H54 (cell line): Measurements from ENCODE around the gene ANKRD62.

Experiments used
- DNase-seq: peaks from one replicate; pipeline ENCODE4 v3.0.0; 2011; ENCODE audit warnings: low spot score, mixed read lengths; ENCODE audit not compliant: insufficient read length
- FAIRE-seq: peaks from 3 replicates; lab custom pipeline; 2011; peaks lifted over from hg19 to GRCh38; lab: Jason Lieb, UNC
- POLR2A ChIP-seq: IDR thresholded peaks from 2 replicates; pipeline ENCODE4 v1.6.1; 2011; ENCODE audit warnings: low read depth, mild to moderate bottlenecking, low read length

Gene ANKRD62

DNA sequence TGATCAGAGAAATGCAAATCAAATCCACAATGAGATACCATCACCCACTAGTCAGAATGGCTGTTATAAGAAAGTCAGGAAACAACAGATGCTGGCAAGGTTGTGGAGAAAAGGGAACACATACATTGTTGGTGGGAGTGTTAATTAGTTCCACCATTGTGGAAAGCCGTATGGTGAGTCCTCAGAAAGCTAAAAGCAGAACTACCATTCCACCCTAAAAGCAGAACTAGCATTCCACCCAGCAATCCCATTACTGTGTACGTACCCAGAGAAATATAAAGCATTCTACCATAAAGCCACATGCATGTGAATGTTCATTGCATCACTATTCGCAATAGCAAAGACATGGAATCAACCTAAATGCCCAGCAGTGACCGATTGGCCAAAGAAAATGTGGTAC lies 60.7 kb downstream of the ANKRD62 start:
- TF ChIP-seq POLR2A, result no peak
- FAIRE-seq, result no peak
- DNase-seq, result no peak

DNA sequence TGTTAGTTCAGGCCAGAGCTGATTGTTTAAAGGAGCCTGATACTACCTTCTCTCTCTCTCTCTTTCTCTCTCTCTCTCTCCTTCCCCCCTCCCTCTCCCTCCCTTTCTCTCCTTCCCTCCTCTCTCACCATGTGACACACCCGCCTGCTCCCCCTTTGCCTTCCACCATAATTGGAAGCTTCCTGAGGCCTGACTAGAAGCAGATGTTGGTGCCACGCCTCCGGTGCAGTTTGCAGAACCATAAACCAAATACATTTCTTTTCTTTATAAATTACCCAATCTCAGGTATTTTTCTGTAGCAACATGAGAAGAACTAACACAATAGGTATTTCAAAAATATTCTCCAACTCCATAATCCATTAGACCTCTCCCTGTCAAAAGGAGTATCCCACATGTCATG lies 62.4 kb downstream of the ANKRD62 start:
- no peak for TF ChIP-seq POLR2A
- DNase-seq (no peak), FAIRE-seq (no peak)

GRCh38 chr18:12159446-12159845 lies 65.8 kb downstream of the ANKRD62 start:
- FAIRE-seq, result no peak
- peak; percentile 13 for DNase-seq
- no peak for TF ChIP-seq POLR2A

DNA sequence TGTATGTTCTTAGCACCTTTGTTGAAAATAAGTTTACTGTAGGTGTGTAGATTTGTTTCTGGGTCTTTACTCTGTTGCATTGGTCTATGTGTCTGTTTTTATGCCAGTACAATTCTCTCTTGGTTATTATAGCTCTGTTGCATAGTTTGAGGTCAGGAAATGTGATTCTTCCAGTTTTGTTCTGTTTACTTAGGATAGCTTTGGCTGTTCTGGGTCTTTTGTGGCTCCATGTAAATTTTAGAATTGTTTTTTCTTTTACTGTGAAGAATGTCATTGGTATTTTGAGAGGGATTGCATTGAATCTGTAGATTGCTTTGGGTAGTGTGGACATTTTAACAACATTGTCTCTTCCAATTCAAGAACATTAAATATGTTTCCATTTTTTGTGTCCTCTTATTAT lies 69.1 kb downstream of the ANKRD62 start:
- no peak for TF ChIP-seq POLR2A
- FAIRE-seq (no peak), DNase-seq (no peak)

DNA sequence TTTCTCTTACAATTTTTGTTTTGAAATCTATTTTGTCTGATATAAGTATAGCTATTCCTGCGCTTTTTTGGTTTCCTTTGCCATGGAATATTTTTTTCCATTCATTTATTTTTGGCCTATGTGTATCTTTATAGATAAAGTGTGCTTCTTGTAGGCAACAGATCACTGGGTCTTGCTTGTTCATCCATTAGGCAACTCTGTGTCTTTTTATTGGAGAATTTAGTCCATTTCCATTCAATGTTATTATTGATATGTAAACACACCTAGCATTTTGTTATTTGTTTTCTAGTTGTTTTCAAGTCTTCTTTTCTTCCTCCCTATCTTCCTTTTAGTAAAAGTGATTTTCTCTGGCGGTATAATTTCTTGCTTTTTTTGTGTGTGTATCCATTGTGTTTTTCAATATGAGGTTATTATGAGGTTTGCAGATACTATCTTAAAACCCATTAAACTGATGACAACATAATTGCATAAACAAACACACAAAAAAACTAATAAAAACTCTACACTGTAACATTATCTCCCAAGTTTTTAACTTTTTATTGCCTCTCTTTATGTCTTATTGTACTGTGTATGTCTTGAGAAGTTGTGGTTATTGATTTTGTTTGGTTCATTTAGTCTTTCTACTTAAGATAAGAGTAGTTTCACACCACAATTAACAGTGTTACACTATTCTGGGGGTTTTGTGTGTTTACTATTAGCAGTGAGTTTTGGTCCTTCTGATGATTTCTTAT lies 71.6 kb downstream of the ANKRD62 start:
- DNase-seq (no peak), FAIRE-seq (no peak)
- no peak for TF ChIP-seq POLR2A
